HepG2 (cell line): ENCODE measurements around the gene ATP6V0D1. TPM values are rescaled to one million over a fixed set of nuclear protein-coding genes. Genes with fewer than 3 reads are reported as not detected.

Experiments
- GABPA ChIP-seq, 2 experiments: IDR thresholded peaks; 2 replicates each; pipeline ENCODE4 v1.6.1; 2011 to 2016; ENCODE audit warnings: low read depth in 2 of 2, low read length in 1 of 2, missing biosample characterization in 1 of 2, missing genetic modification characterization in 1 of 2
- POLR2A ChIP-seq, 2 experiments: IDR thresholded peaks; 2 replicates each; pipeline ENCODE4 v1.6.1; 2011; ENCODE audit warnings: low read depth in 2 of 2, low read length in 2 of 2, mild to moderate bottlenecking in 1 of 2, moderate library complexity in 1 of 2; ENCODE audit not compliant: insufficient read depth in 1 of 2
- POLR2G ChIP-seq: fragments of 200-400 bp; formaldehyde crosslinking; IDR thresholded peaks from 2 replicates; pipeline ENCODE4 v1.6.1; 2018; ENCODE audit warnings: mild to moderate bottlenecking, low read depth, low read length, moderate library complexity
- SOX5 ChIP-seq: IDR thresholded peaks from 2 replicates; pipeline ENCODE4 v1.6.1; 2016; ENCODE audit warnings: borderline replicate concordance
- YEATS4 ChIP-seq: sonication (generic); formaldehyde crosslinking; IDR thresholded peaks from 2 replicates; pipeline ENCODE4 v1.4.0; 2020; ENCODE audit warnings: missing genetic modification reagents, borderline replicate concordance
- ZC3H4 ChIP-seq: sonication (generic); formaldehyde crosslinking; IDR thresholded peaks from 2 replicates; pipeline ENCODE4 v1.4.0; 2020; ENCODE audit warnings: missing genetic modification reagents, borderline replicate concordance
- ZFY ChIP-seq: sonication (generic); formaldehyde crosslinking; IDR thresholded peaks from 2 replicates; pipeline ENCODE4 v1.4.0; 2020; ENCODE audit warnings: missing genetic modification reagents
- ZKSCAN5 ChIP-seq: sonication (generic); formaldehyde crosslinking; IDR thresholded peaks from 2 replicates; pipeline ENCODE4 v1.5.1; 2020; ENCODE audit warnings: mild to moderate bottlenecking, missing genetic modification reagents
- ZNF331 ChIP-seq: sonication (generic); formaldehyde crosslinking; IDR thresholded peaks from 2 replicates; pipeline ENCODE4 v1.4.0; 2020; ENCODE audit warnings: missing genetic modification reagents
- ZNF530 ChIP-seq: sonication (generic); formaldehyde crosslinking; IDR thresholded peaks from 2 replicates; pipeline ENCODE4 v1.5.0; 2020; ENCODE audit warnings: low read depth, mild to moderate bottlenecking, missing genetic modification reagents
- ZNF619 ChIP-seq: sonication (generic); formaldehyde crosslinking; IDR thresholded peaks from 2 replicates; pipeline ENCODE4 v1.4.0; 2020; ENCODE audit warnings: mild to moderate bottlenecking, missing genetic modification reagents
- ZNF747 ChIP-seq: sonication (generic); formaldehyde crosslinking; IDR thresholded peaks from 2 replicates; pipeline ENCODE4 v1.8.1; 2023; ENCODE audit warnings: missing genetic modification reagents, mild to moderate bottlenecking, borderline replicate concordance
- ZNF850 ChIP-seq: sonication (generic); formaldehyde crosslinking; conservative IDR thresholded peaks from 2 replicates; pipeline ENCODE4 v1.9.0; 2021; ENCODE audit warnings: mild to moderate bottlenecking, missing genetic modification reagents
- ZSCAN12 ChIP-seq: sonication (generic); formaldehyde crosslinking; IDR thresholded peaks from 2 replicates; pipeline ENCODE4 v1.9.0; 2021; ENCODE audit warnings: mild to moderate bottlenecking, missing genetic modification reagents
- polyA plus RNA-seq, 8 experiments: library from polyadenylated mRNA; depleted of rRNA in 3 of 8; stranded (reverse) in 7 of 8; unstranded in 1 of 8; fragments of >200 nt; fragmentation: Illumina TruSeq in 4 of 8; extraction: Trizol in 4 of 8; gene quantifications; 2 replicates each; pipeline versions ENCODE4 v1.2.1 to v1.2.3, GENCODE V29; 2011 to 2016; ENCODE audit warnings: low read depth in 4 of 8, missing spikeins in 1 of 8, mixed read lengths in 1 of 8; ENCODE audit not compliant: insufficient read depth in 1 of 8
- total RNA-seq, 5 experiments: library from RNA; depleted of rRNA; stranded (reverse); fragments of >200 nt; fragmentation: Illumina TruSeq; extraction: Trizol; gene quantifications; 2 replicates each; pipeline ENCODE4 v1.2.3, GENCODE V29; 2016; ENCODE audit warnings: low read depth in 1 of 5
- TF ChIP-seq, protein P1 (sequence below): sonication (generic); formaldehyde crosslinking; IDR thresholded peaks from 2 replicates; pipeline ENCODE4 v1.4.0; 2020; ENCODE audit warnings: missing genetic modification reagents
- TF ChIP-seq, protein P2 (sequence below): sonication (generic); formaldehyde crosslinking; IDR thresholded peaks from 2 replicates; pipeline ENCODE4 v1.4.0; 2020; ENCODE audit warnings: missing genetic modification reagents
- TF ChIP-seq, protein P3 (sequence below): sonication (generic); formaldehyde crosslinking; IDR thresholded peaks from 2 replicates; pipeline ENCODE4 v1.4.0; 2020; ENCODE audit warnings: mild to moderate bottlenecking, missing genetic modification reagents
- TF ChIP-seq, protein P4 (sequence below): sonication (generic); formaldehyde crosslinking; IDR thresholded peaks from 2 replicates; pipeline ENCODE4 v1.9.0; 2021; ENCODE audit warnings: missing genetic modification reagents, borderline replicate concordance

The ATP6V0D1 gene
- total and polyA plus RNA-seq, 2 of the 13 experiments (the other 11 are each of a cell fraction or from before 2014, with no cell fraction given), result 51.1 to 61.3 TPM

DNA sequence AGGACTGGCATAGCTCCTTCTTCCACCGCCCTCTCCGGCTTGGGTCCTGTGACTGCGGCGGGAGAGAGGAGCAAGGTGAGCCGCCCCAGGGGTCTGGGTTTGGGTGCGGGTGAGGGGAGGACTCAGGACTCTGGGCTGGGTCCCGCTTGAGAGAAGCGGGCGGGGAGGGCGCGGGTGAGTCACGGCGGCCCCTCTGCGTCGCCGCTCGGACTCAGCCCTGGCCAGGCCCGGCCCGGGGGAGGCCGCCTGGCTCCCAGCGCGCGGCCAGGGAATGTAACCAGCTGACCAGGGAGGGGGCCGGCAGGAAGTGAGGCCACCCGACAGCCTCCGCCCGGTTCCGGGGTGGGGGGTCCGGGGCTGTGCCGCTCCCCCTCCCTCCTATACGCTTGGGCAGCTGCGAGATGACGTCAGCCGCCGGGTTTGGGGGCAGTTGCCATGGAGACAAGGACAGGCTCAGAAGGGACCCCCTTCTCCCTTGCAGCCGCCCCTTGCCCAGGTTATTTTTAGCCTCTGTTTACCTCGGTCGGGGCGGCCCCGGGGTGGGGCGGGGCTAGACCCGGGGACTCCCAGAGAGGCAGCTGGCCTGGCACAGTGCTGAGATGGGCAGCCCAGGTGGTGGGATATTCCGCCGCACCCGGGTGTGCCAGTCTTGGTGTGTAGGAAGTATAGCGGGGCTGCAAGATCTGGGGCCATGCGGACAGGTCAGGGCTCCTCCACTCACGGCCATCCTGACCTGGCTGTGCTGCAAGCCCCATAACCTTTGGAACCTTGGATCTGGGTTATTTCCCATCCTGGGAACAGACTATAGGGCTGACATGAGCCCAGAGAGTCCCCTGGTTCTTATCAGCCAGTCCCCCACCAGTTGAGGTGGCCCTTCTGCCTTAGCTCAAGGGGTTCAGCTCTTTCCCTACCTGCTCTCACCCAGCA is 49.3 kb upstream of the ATP6V0D1 start (continued):
- TF ChIP-seq ZNF619 (CRISPR knock-in tag) (0 out of 2 replicates have a peak, but pooled peaks have one; percentile 11), ZKSCAN5 (CRISPR knock-in tag) (no peak), SOX5 (CRISPR knock-in tag) (no peak), ZC3H4 (CRISPR knock-in tag) (no peak), ZSCAN12 (CRISPR knock-in tag) (0 out of 2 replicates have a peak, but pooled peaks have one; percentile 10), ZNF530 (no peak), ZNF331 (no peak), YEATS4 (peak; percentile 48; the same call in 1 of the 2 replicates), GABPA (IDR thresholded peaks at IDR 0.05; ENCODE audit: low read depth, low read length) (peak; percentile 42; the same call in 1 of the 2 replicates), GABPA (CRISPR knock-in tag; IDR thresholded peaks at IDR 0.05; ENCODE audit: low read depth) (peak; percentile 83), POLR2A (IDR thresholded peaks at IDR 0.05; ENCODE audit: insufficient read depth in 1 of 2, low read depth in 2 of 2, low read length in 2 of 2) (0 out of 4 replicates have a peak, but pooled peaks of 1 of the 2 experiments have one; percentile 25), ZNF747 (CRISPR knock-in tag) (no peak), ZFY (CRISPR knock-in tag) (peak; percentile 42; the same call in 1 of the 2 replicates), POLR2G (peak; percentile 37; the same call in 1 of the 2 replicates), ZNF850 (CRISPR knock-in tag) (no peak)
- TF ChIP-seq, protein P1, sequence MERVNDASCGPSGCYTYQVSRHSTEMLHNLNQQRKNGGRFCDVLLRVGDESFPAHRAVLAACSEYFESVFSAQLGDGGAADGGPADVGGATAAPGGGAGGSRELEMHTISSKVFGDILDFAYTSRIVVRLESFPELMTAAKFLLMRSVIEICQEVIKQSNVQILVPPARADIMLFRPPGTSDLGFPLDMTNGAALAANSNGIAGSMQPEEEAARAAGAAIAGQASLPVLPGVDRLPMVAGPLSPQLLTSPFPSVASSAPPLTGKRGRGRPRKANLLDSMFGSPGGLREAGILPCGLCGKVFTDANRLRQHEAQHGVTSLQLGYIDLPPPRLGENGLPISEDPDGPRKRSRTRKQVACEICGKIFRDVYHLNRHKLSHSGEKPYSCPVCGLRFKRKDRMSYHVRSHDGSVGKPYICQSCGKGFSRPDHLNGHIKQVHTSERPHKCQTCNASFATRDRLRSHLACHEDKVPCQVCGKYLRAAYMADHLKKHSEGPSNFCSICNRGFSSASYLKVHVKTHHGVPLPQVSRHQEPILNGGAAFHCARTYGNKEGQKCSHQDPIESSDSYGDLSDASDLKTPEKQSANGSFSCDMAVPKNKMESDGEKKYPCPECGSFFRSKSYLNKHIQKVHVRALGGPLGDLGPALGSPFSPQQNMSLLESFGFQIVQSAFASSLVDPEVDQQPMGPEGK, result peak; percentile 92
- TF ChIP-seq, protein P2, sequence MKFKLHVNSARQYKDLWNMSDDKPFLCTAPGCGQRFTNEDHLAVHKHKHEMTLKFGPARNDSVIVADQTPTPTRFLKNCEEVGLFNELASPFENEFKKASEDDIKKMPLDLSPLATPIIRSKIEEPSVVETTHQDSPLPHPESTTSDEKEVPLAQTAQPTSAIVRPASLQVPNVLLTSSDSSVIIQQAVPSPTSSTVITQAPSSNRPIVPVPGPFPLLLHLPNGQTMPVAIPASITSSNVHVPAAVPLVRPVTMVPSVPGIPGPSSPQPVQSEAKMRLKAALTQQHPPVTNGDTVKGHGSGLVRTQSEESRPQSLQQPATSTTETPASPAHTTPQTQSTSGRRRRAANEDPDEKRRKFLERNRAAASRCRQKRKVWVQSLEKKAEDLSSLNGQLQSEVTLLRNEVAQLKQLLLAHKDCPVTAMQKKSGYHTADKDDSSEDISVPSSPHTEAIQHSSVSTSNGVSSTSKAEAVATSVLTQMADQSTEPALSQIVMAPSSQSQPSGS (CRISPR knock-in tag), result peak; percentile 15; the same call in 1 of the 2 replicates
- TF ChIP-seq, protein P3, sequence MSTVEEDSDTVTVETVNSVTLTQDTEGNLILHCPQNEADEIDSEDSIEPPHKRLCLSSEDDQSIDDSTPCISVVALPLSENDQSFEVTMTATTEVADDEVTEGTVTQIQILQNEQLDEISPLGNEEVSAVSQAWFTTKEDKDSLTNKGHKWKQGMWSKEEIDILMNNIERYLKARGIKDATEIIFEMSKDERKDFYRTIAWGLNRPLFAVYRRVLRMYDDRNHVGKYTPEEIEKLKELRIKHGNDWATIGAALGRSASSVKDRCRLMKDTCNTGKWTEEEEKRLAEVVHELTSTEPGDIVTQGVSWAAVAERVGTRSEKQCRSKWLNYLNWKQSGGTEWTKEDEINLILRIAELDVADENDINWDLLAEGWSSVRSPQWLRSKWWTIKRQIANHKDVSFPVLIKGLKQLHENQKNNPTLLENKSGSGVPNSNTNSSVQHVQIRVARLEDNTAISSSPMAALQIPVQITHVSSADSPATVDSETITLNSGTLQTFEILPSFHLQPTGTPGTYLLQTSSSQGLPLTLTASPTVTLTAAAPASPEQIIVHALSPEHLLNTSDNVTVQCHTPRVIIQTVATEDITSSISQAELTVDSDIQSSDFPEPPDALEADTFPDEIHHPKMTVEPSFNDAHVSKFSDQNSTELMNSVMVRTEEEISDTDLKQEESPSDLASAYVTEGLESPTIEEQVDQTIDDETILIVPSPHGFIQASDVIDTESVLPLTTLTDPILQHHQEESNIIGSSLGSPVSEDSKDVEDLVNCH (CRISPR knock-in tag), result no peak
- TF ChIP-seq, protein P4, sequence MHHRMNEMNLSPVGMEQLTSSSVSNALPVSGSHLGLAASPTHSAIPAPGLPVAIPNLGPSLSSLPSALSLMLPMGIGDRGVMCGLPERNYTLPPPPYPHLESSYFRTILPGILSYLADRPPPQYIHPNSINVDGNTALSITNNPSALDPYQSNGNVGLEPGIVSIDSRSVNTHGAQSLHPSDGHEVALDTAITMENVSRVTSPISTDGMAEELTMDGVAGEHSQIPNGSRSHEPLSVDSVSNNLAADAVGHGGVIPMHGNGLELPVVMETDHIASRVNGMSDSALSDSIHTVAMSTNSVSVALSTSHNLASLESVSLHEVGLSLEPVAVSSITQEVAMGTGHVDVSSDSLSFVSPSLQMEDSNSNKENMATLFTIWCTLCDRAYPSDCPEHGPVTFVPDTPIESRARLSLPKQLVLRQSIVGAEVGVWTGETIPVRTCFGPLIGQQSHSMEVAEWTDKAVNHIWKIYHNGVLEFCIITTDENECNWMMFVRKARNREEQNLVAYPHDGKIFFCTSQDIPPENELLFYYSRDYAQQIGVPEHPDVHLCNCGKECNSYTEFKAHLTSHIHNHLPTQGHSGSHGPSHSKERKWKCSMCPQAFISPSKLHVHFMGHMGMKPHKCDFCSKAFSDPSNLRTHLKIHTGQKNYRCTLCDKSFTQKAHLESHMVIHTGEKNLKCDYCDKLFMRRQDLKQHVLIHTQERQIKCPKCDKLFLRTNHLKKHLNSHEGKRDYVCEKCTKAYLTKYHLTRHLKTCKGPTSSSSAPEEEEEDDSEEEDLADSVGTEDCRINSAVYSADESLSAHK (CRISPR knock-in tag), result no peak
